Measurements from ENCODE around the gene BNIP1.

The BNIP1 gene

GRCh38 chr5:173159256-173159655, 14.9 kb downstream of the BNIP1 start:
- TF ChIP-seq, protein P1, sequence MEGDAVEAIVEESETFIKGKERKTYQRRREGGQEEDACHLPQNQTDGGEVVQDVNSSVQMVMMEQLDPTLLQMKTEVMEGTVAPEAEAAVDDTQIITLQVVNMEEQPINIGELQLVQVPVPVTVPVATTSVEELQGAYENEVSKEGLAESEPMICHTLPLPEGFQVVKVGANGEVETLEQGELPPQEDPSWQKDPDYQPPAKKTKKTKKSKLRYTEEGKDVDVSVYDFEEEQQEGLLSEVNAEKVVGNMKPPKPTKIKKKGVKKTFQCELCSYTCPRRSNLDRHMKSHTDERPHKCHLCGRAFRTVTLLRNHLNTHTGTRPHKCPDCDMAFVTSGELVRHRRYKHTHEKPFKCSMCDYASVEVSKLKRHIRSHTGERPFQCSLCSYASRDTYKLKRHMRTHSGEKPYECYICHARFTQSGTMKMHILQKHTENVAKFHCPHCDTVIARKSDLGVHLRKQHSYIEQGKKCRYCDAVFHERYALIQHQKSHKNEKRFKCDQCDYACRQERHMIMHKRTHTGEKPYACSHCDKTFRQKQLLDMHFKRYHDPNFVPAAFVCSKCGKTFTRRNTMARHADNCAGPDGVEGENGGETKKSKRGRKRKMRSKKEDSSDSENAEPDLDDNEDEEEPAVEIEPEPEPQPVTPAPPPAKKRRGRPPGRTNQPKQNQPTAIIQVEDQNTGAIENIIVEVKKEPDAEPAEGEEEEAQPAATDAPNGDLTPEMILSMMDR (IDR thresholded peaks at IDR 0.05; ENCODE audit: control extremely low read depth, extremely low read depth, low read depth, missing control alignments) = no peak
- ChIA-PET CTCF (no interaction called here), POLR2A (no interaction called here)
- no peak for DNase-seq (ENCODE audit: extremely low spot score)

DNA sequence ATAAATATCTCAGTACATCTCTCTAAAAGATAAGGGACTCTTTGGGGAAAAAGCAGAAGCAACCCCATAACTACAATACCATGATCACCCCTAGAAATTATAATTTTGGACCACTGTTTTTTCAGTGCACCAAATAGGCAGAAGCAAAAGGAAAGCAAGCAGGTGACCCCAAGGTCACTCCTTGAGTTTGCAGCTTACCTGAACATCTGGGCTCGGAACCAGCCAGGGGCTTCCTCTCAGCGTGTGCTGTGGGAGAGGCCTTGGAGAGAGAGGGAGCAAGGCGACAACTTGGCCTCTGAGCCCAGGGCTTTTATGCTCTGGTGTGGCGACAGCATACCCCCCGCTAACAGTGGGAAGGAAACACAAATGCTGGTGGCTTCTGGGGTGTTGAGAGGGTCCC, 16.8 kb downstream of the BNIP1 start:
- TF ChIP-seq, protein P1 (IDR thresholded peaks at IDR 0.05; ENCODE audit: control extremely low read depth, extremely low read depth, low read depth, missing control alignments) = no peak
- POLR2A ChIA-PET = no interaction called here
- DNase-seq (ENCODE audit: extremely low spot score) = no peak
- CTCF ChIA-PET = no interaction called here

DNA sequence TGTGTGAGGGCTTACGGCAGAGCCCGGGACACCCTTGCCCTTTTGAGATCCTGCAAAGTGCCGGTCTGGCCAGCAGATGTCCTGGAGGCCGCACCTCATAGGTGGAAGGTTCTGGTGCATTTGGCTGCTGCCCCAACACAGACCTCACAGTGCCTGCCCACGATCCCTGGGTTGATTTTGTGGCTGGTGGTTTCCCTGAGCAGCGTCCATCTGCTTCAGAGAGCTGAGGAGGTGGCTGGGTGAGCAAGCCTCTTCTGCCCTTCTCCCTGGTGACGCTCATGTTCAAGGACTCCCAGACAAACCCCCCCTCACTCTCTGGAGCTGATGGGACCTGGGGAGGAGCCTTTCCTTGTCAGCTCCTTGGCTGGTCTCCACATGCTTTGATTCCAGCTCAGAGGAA, 18.9 kb downstream of the BNIP1 start:
- ChIA-PET CTCF (interaction anchor here (0.9 to 1.6 kb wide), 3 partner anchors 13 to 129 kb away, joined by 3 to 4 read pairs (median 3); partner anchors contain the start of gene BNIP1), POLR2A (no interaction called here)
- no peak for DNase-seq (ENCODE audit: extremely low spot score)
- TF ChIP-seq, protein P1 (IDR thresholded peaks at IDR 0.05; ENCODE audit: control extremely low read depth, extremely low read depth, low read depth, missing control alignments) = no peak

DNA sequence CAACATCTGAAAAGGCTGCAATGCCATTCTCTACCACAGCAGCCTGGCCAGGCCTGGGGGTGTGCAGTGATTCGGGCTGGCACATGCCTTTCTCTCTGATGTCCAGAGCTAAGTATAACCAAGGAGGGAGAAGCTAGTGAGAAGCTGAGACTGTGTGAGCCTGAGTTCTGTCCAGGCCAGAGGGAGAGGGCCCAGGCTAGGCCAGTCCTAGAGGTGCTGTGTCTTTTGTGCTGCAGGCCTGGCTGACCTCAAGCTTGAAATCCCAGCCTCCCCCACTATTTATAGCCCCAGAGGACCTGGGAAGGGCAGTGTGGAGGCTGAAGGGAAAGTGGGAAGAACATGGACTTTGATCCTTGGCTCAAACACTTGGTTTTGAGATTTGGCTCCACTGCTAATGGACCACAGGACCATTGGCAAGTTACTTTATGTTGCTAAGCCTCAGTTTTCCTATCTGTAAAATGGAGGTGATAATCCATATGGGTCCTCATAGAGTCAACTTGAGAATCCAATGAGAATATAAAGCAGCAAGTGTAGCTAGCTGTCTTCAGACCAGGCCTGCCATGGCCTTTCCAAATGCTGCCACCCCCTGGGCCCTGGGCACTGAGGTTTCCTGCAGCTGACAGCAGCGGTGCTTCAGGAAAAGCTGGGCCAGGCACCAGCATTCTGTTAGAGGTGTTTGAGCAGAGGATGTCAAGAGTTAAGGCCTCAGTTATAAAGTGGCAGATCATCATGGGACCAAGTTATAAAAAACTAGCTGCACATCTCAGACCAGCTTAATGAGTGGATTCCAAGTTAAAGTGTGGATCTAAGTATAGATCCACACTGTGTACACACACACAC, 21.1 kb downstream of the BNIP1 start:
- TF ChIP-seq, protein P1 (IDR thresholded peaks at IDR 0.05; ENCODE audit: control extremely low read depth, extremely low read depth, low read depth, missing control alignments) = no peak
- no peak for DNase-seq (ENCODE audit: extremely low spot score)
- ChIA-PET CTCF (interaction anchor here (1.2 to 1.8 kb wide), 3 partner anchors 21 to 37 kb away, joined by 3 to 7 read pairs (median 3); partner anchors contain the start of gene BNIP1), POLR2A (interaction anchor here (0.6 kb wide), 2 partner anchors 167 to 351 kb away, joined by 3 read pairs; no protein-coding TSS in a partner anchor)

DNA sequence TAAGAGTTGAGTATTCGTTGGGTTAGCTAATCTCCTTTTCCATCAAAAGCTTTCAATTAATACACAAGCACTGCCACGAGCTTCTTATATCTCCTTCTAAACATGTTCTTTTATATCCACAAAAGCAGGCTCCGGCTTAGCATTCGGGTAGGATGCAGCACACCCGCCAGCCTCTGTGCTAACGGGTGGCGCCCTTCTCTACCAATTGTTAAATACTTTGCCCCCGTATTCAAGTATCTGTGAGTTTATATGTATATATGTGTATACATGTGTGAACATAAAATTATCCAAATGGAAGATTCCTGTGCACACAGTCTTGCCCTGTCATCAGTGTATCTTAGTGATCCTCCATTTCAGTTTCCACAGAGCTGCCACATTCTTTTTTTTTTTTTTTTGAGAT, 27.8 kb downstream of the BNIP1 start:
- TF ChIP-seq, protein P1 (IDR thresholded peaks at IDR 0.05; ENCODE audit: control extremely low read depth, extremely low read depth, low read depth, missing control alignments) = no peak
- CTCF ChIA-PET = no interaction called here
- no peak for DNase-seq (ENCODE audit: extremely low spot score)
- POLR2A ChIA-PET = no interaction called here

DNA sequence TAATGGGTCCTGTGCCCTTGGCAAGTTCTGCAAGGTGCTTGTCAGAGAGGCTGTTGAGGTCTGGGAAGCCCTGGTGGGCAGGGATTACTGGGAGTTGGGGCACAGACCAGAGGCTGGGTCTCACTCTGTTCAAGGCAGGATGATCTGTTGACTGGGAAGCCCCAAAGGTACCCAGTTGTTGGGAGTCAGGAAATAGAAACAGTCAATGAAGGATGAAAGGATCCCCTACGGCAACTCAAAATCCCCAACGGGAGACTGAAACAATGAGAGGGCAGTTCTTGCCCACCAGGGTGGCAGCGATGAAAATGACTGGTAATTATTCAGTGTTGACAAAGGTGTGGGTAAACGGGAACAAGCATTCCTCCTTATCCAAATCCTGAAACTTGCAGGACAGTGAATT, 31.2 kb downstream of the BNIP1 start:
- ChIA-PET POLR2A (no interaction called here), CTCF (no interaction called here)
- DNase-seq (ENCODE audit: extremely low spot score) = no peak
- TF ChIP-seq, protein P1 (IDR thresholded peaks at IDR 0.05; ENCODE audit: control extremely low read depth, extremely low read depth, low read depth, missing control alignments) = no peak

All from GM10248 (cell line).